Natural killer cell (primary cell): ENCODE results near the gene COL27A1. TPM values are rescaled to one million over a fixed set of nuclear protein-coding genes. Genes with fewer than 3 reads are reported as not detected.

Experiments used
- ATAC-seq, 3 donors: fragments of 150-1000 bp in 2 of 3; fragments of 200-7000 bp in 1 of 3; cut with Tn5 transposase; 1 replicate in 1 of 3; 2 replicates in 2 of 3; pipeline ENCODE4 v1.10.0; 2021; ENCODE audit warnings: mild to moderate bottlenecking in 2 of 3, moderate library complexity in 2 of 3
- DNase-seq, 2 donors: peaks; one replicate each; pipeline versions ENCODE4 v3.0.0 to v3.0.0-alpha.2; 2013 to 2021; ENCODE audit warnings: mixed read lengths in 1 of 2
- H3K27ac ChIP-seq: one replicate; pipeline ENCODE4 v1.5.1; 2013; ENCODE audit warnings: mild to moderate bottlenecking, low read length
- H3K27me3 ChIP-seq: one replicate; pipeline ENCODE4 v1.6.1; 2013; ENCODE audit warnings: low read length; ENCODE audit not compliant: control insufficient read depth, insufficient read depth
- H3K36me3 ChIP-seq: one replicate; pipeline ENCODE4 v1.6.1; 2013; ENCODE audit warnings: low read length; ENCODE audit not compliant: control insufficient read depth, insufficient read depth
- H3K4me1 ChIP-seq: one replicate; pipeline ENCODE4 v1.6.1; 2013; ENCODE audit warnings: low read length; ENCODE audit not compliant: control insufficient read depth, insufficient read depth
- H3K4me3 ChIP-seq: one replicate; pipeline ENCODE4 v1.5.1; 2013; ENCODE audit warnings: low read length
- H3K9me3 ChIP-seq: one replicate; pipeline ENCODE4 v1.6.1; 2013; ENCODE audit warnings: low read length; ENCODE audit not compliant: control insufficient read depth, insufficient read depth
- H3K27ac Mint-ChIP-seq, 2 donors: one replicate each; pipeline ENCODE4 v1.8.0; 2022; ENCODE audit warnings: mild to moderate bottlenecking in 2 of 2, mixed read lengths in 2 of 2, moderate library complexity in 1 of 2
- H3K27me3 Mint-ChIP-seq, 2 donors: one replicate each; pipeline ENCODE4 v1.8.0; 2022; ENCODE audit warnings: low read depth in 2 of 2, mixed read lengths in 2 of 2
- H3K36me3 Mint-ChIP-seq: one replicate; pipeline ENCODE4 v1.8.0; 2022; ENCODE audit warnings: mixed read lengths
- H3K4me1 Mint-ChIP-seq, 2 donors: one replicate each; pipeline ENCODE4 v1.8.0; 2022; ENCODE audit warnings: mixed read lengths in 2 of 2
- H3K4me3 Mint-ChIP-seq: one replicate; pipeline ENCODE4 v1.8.0; 2022; ENCODE audit warnings: mild to moderate bottlenecking, moderate library complexity, mixed read lengths
- H3K9me3 Mint-ChIP-seq, 2 donors: one replicate each; pipeline ENCODE4 v1.8.0; 2022; ENCODE audit warnings: mixed read lengths in 2 of 2
- CTCF ChIP-seq: fragments of 200-600 bp; IDR thresholded peaks from one replicate; pipeline ENCODE4 v1.8.0; 2022; ENCODE audit warnings: antibody characterized with exemption
- WGBS: methylation state at CpG from one replicate; pipeline ENCODE4 v1.1.7; 2013; ENCODE audit warnings: missing lambda C conversion rate; ENCODE audit not compliant: insufficient coverage; 5-methylcytosine and 5-hydroxymethylcytosine counted together
- intact Hi-C: fragments of 100-400 bp; cut with micrococcal nuclease; formaldehyde crosslinking; loops from one replicate; pipeline ENCODE4 v1.14.2; 2022
- total RNA-seq, 4 donors: library from RNA; stranded (reverse); fragments of 120-200 nt in 1 of 4; gene quantifications; one replicate each; pipeline versions ENCODE4 v1.2.3 to v1.2.4, GENCODE V29; 2013 to 2022

COL27A1 gene
- total RNA-seq, 3 donors from 2014 or later (not counting 1 experiment from before 2014, with no cell fraction given), result not detected

GRCh38 chr9:114132550-114132918, 22.8 kb upstream of the COL27A1 start:
- Mint-ChIP-seq H3K4me3 (no peak overlapping the region), H3K36me3 (no peaks in the 10 kb centered on the region), H3K27ac (no peak overlapping the region), H3K27me3 (peaks cover 17 to 20% of the 10 kb centered on the region in 2 donors), H3K4me1 (no peaks in the 10 kb centered on the region), H3K9me3 (peaks cover 0 to 3% of the 10 kb centered on the region in 2 donors)
- Histone ChIP-seq H3K4me3 (no peak overlapping the region), H3K4me1 (no peaks in the 10 kb centered on the region), H3K27me3 (no peaks in the 10 kb centered on the region), H3K27ac (no peak overlapping the region), H3K9me3 (peaks cover 4% of the 10 kb centered on the region), H3K36me3 (no peaks in the 10 kb centered on the region)
- DNase-seq (no peak), ATAC-seq (no peak)
- TF ChIP-seq CTCF, result no peak
- intact Hi-C loops, result no loop called here
- 86% methylated on average over 7 of the region's 7 CpGs for WGBS

- H3K27ac ChIP-seq, result no peak overlapping the region
- DNase-seq (no peak), ATAC-seq (no peak)
- H3K4me3 Mint-ChIP-seq, result no peak overlapping the region
- no peaks in the 10 kb centered on the region for H3K4me1 ChIP-seq
- H3K27ac Mint-ChIP-seq, result no peak overlapping the region
- H3K9me3 Mint-ChIP-seq, result no peaks in the 10 kb centered on the region
- 73% methylated on average over 5 of the region's 5 CpGs for WGBS
- no peaks in the 10 kb centered on the region for H3K36me3 ChIP-seq
- peaks cover 6 to 13% of the 10 kb centered on the region in 2 donors for H3K27me3 Mint-ChIP-seq
- TF ChIP-seq CTCF, result no peak
- H3K27me3 ChIP-seq, result no peaks in the 10 kb centered on the region
- H3K36me3 Mint-ChIP-seq, result no peaks in the 10 kb centered on the region
- no peak overlapping the region for H3K4me3 ChIP-seq
- no peaks in the 10 kb centered on the region for H3K9me3 ChIP-seq
- no peaks in the 10 kb centered on the region for H3K4me1 Mint-ChIP-seq
- intact Hi-C loops, result no loop called here
Observed at GRCh38 chr9:114134827-114135396, 20.4 kb upstream of the COL27A1 start.

- intact Hi-C loops, result no loop called here
- DNase-seq (no peak), ATAC-seq (no peak)
- Histone ChIP-seq H3K4me3 (no peak overlapping the region), H3K27ac (no peak overlapping the region), H3K9me3 (no peaks in the 10 kb centered on the region), H3K36me3 (no peaks in the 10 kb centered on the region), H3K4me1 (no peaks in the 10 kb centered on the region), H3K27me3 (no peaks in the 10 kb centered on the region)
- H3K27ac Mint-ChIP-seq, result no peak overlapping the region
- no peaks in the 10 kb centered on the region for H3K9me3 Mint-ChIP-seq
- 69% methylated on average over 6 of the region's 6 CpGs for WGBS
- no peak for TF ChIP-seq CTCF
- peaks cover 9 to 22% of the 10 kb centered on the region in 2 donors for H3K27me3 Mint-ChIP-seq
- H3K36me3 Mint-ChIP-seq, result no peaks in the 10 kb centered on the region
- no peak overlapping the region for H3K4me3 Mint-ChIP-seq
- H3K4me1 Mint-ChIP-seq, result no peaks in the 10 kb centered on the region
Observed at GRCh38 chr9:114137831-114138230, 17.5 kb upstream of the COL27A1 start.

GRCh38 chr9:114138552-114138971, 16.8 kb upstream of the COL27A1 start:
- H3K36me3 Mint-ChIP-seq, result no peaks in the 10 kb centered on the region
- H3K4me3 Mint-ChIP-seq, result no peak overlapping the region
- no peak for DNase-seq
- H3K27ac Mint-ChIP-seq, result no peak overlapping the region
- no peak overlapping the region for H3K4me3 ChIP-seq
- H3K36me3 ChIP-seq, result no peaks in the 10 kb centered on the region
- no peaks in the 10 kb centered on the region for H3K9me3 Mint-ChIP-seq
- H3K27ac ChIP-seq, result no peak overlapping the region
- ATAC-seq, result no peak
- H3K27me3 Mint-ChIP-seq, result peaks cover 7 to 18% of the 10 kb centered on the region in 2 donors
- no peaks in the 10 kb centered on the region for H3K4me1 Mint-ChIP-seq
- no peaks in the 10 kb centered on the region for H3K9me3 ChIP-seq
- no peak for TF ChIP-seq CTCF
- intact Hi-C loops, result no loop called here
- no peaks in the 10 kb centered on the region for H3K27me3 ChIP-seq
- no peaks in the 10 kb centered on the region for H3K4me1 ChIP-seq
- 91% methylated on average over 8 of the region's 8 CpGs for WGBS
